ENCODE measurements around the gene ANKH.

Gene ANKH

GRCh38 chr5:14678773-14679334 lies 192.7 kb downstream of the ANKH start:
- DNase-seq = no peak

DNA sequence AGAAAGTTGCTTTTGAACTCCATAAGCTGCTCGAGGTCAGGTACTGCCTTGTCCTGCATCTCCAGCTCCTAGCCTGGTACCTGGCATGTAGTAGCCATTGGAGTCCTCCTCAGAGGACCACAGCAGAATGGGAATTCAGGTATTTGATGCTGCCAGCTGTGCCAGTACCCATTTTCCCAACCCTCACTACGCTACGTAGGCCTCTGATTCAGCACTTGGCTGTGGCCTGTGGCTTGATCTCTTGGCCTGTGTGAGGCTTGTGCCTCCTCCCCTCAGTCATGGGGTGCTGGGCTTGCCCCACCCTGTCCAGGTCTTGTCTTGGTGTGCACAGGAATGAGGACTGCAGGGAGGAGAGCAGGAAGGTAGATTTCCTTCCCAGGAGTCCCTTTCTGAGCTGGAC lies 195.3 kb downstream of the ANKH start:
- DNase-seq = no peak

DNA sequence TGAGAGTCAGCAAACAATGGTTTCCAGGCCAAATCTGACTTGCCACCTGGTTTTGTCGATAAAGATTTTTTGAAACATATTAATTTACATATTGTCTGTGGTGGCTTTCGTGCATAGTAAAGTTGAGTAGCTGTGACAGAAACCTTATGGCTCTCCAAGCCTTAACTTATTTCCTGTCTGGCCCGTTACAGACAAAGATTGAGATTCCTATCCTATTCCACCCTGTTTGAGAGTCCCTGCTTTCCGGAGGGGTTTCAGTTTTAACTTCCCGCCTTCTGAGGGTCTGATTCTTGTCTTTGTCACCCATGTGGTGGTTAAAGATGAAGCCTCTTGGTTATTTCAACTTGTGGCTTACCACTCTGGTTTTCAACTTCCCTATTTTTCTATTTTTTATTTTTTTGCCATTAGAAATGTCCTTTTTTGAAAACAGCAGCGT lies 195.7 kb downstream of the ANKH start:
- DNase-seq = no peak

DNA sequence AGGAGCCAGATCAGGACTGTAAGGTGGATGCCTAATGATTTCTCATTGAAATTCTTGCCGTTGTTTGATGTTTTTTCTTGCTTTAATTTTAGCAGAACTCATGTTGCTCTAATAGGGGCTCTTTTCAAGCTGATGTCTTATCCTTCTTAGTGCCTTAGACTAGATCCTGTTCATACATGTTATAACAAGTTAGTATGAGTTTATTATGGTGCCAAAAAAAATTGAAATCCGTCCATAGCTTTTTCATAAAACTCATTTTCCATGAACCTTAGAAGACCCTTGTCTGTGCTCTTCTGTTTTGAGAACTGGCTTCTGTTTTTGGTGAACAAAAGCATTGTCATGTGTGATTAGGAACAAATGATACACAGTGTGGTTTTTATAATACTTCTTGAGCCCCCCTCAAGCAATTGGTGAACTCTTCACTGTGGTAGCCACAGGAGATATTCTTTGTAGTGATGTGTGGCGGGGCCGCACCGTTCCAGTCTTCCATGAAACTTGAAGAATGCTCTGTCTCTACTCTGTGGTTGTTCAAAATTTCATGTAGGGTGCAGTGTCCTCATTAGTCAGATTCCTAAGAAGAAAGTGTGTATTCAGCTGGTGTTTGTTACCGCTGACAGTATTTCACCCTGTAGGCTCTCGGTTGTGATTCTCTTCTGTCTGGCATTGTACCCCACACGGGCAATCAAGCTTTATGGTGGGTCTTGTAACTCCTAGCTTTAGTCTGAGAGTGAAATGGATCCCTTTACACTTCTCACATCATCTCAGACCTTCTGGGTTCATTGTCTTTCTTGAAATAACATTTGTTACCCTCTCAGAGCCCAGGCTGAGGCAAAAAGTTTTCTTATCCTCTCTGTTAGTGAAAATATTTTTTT lies 196.4 kb downstream of the ANKH start:
- DNase-seq = no peak

GRCh38 chr5:14673443-14673842 lies 198.1 kb downstream of the ANKH start:
- no peak for DNase-seq

- no peak for DNase-seq
These were observed 198.8 kb downstream of the ANKH start for GRCh38 chr5:14672484-14673394.

GRCh38 chr5:14672082-14672481 lies 199.5 kb downstream of the ANKH start:
- DNase-seq = no peak

DNA sequence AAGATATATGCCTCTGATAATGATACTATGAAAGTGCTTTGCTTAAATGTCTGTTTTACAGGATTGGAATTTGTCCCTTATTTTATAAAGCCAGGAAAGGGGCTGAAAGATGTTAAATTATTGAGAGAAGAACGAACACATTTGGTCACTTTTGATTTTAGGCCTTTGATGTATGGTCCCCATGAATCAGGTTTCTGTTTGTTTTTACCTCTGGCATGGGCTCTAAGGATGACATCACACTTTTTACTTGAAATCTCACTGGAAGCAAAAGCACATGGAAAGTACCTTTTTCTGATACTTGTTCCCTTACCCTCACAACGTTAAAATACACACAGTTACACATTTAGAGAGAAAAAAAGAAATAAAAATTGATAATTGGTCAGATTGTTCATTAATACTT lies 200.2 kb downstream of the ANKH start:
- DNase-seq = no peak

- DNase-seq = no peak
These were observed 201.6 kb downstream of the ANKH start for GRCh38 chr5:14669975-14670374.

DNA sequence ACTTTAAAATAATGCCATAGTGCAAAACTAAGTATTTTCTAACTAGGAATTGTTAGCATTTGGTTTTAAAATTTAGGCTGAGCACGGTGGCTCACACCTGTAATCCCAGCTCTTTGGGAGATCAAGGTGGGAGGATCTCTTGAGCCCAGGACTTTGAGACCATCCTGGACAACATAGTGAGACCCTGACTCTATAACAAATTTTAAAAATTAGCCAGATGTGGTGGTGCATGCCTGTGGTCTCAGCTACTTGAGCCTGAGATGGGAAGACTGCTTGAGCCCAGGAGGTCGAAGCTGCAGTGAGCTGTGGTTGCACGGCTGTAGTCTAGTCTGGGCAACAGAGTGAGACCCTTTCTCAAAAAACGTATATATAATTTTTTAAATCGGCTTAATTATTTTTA lies 202.2 kb downstream of the ANKH start:
- DNase-seq = no peak

DNA sequence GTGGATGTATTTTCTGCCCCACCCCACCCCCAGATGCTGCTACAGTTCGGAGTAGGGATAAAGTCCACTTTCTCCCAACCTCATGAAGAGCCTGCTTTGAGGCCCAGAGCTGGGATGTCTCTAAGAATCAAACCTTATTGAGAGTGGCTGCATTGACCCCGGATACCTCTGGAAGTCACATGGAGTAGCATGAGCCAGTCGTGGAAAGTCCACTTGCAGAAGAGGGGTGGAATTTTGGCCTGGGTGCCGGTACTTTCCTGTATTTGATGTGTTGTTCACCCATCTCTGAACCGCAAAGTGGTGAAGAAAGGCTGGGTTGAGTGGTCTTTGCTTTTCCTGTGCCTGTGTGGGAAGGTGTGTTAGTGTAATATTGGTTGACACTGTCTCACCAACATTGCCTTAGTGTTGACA lies 203.4 kb downstream of the ANKH start:
- no peak for DNase-seq

- no peak for DNase-seq
These were observed 203.8 kb downstream of the ANKH start for GRCh38 chr5:14667770-14668169.

DNA sequence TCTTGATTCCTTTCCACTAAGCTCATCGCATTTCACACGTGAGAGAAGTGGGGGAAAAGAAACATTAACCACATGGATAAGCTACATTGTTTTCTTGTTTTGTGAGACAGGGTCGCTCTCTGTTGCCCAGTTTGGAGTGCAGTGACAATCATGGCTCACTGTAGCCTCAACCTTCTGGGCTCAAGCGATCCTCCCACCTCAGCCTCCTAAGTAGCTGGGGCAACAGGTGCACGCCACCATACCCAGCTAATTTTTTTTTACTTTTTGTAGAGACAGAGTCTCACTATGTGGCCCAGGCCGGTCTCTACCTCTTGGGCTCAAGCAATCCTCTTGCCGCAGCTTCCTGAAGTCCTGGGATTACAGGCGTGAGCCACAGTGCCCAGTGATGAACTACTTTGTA lies 204.3 kb downstream of the ANKH start:
- DNase-seq = no peak

GRCh38 chr5:14666357-14666756 lies 205.2 kb downstream of the ANKH start:
- DNase-seq = no peak

GRCh38 chr5:14665949-14666348 lies 205.6 kb downstream of the ANKH start:
- no peak for DNase-seq

DNA sequence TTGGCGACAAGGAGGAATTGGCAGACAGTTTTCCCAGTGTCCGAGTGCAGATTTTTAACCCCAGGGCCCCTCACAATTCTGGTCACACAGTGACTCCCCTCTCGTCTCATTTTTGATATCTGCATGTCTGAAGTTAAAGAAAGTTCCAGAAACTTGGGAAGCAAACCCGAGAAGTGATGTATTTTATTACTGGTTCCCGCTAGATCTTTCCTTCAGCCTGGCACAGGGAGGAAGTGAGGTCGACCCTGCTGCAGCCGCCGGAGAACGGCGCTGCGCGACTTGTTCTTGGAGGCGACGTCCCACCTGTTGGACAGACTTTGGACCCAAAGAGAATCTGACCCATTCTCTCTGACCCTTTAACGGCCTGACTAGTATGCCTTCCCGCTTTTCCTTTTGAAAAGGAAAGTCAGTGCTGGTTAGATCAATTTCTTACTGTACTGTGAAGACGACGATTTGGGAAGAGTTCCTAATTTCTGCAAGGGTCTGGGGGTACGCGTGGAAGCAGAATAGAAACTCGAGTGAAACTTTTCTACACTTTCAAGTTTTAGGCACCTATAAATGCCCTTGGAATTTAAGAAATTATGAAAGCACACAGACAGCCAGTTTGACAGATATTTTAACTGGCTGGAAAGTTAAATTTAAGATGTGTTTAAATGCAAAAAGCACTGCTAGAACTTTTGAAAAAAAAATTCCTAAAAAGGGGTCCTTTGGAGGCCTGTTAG lies 206.3 kb downstream of the ANKH start:
- peak; percentile 69 for DNase-seq

- peak; percentile 95 for DNase-seq
These were observed 207.1 kb downstream of the ANKH start, which contains the start of gene OTULIN for GRCh38 chr5:14664270-14665100. Gene OTULIN, plus strand, starts transcription at chr5:14664718. Its CDS starts 108 bp downstream, at chr5:14664826.

GRCh38 chr5:14663734-14664269 lies 207.8 kb downstream of the ANKH start:
- DNase-seq = peak; percentile 79

DNA sequence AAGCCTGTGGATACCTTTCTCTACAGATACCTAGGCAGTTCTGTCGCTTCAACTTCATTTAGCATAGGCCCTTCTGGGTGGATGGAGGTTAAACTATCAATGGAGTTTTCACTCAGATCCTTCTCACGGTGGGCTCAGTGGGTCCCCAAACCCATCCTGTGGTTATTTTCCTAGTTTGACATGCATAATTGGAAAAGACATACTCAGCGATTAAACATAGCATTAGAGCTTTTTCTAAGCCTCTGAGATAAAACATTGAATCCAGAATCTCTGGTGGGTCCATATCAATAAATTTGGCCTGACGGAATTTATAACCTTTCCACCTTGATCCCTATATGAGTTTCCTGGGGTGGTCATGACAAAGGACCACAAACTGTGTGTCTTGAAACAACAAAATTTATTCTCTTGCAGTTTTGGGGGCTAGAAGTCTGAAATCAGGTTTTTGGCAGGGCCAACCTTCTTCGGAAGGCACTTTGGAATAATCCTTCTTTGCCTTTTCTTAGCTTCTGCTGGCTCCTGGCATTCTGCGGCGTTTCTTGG lies 208.8 kb downstream of the ANKH start:
- no peak for DNase-seq

GRCh38 chr5:14660833-14661232 lies 210.7 kb downstream of the ANKH start:
- no peak for DNase-seq

Measured in NCI-H748 treated with DMSO at 0.1 percent for 48 hours (cell line).